Muscle of back (tissue), 11 donors: ENCODE results near the gene TKT. TPM values are rescaled to one million over a fixed set of nuclear protein-coding genes. Genes with fewer than 3 reads are reported as not detected.
A peak's percentile ranks its signal among the peaks of the same experiment; 100 is the strongest.
"Not testable (repeated sequence)": the region's sequence is repeated elsewhere in the genome, so short reads cannot be mapped to it uniquely, and the experiment has no call there.

Source experiments
- DNase-seq, 3 donors: peaks; one replicate each; pipeline versions ENCODE4 v3.0.0 to v3.0.0-alpha.2; 2013
- polyA plus RNA-seq, 10 donors: library from polyadenylated mRNA; unstranded; fragments of 120-200 nt; gene quantifications; one replicate each; pipeline ENCODE4 v1.2.1, GENCODE V29; 2013; ENCODE audit not compliant: insufficient read length in 10 of 10

TKT gene
- polyA plus RNA-seq, 10 donors, result 24.1 to 53.9 (median 34.0) TPM

GRCh38 chr3:53263907-53264306, 8.1 kb upstream of the TKT start:
- no peak for DNase-seq

GRCh38 chr3:53261712-53262111, 5.9 kb upstream of the TKT start:
- DNase-seq, result no peak

GRCh38 chr3:53260286-53260785, 4.5 kb upstream of the TKT start:
- DNase-seq, result no peak

- no peak for DNase-seq
Observed at GRCh38 chr3:53259427-53260259, 3.8 kb upstream of the TKT start.

GRCh38 chr3:53258600-53259426, 3.0 kb upstream of the TKT start:
- no peak for DNase-seq

- no peak for DNase-seq
Observed at GRCh38 chr3:53257465-53257864, 1.6 kb upstream of the TKT start.

- no peak for DNase-seq
Observed at GRCh38 chr3:53256704-53257055, 858 bp upstream of the TKT start.

GRCh38 chr3:53255423-53255774, 423 bp downstream of the TKT start:
- peak in 1 of 3 donors; percentile 32 for DNase-seq

GRCh38 chr3:53254509-53255422, 1.1 kb downstream of the TKT start:
- DNase-seq, result peak in 2 of 3 donors; percentile 57 to 77

GRCh38 chr3:53253707-53254508, 1.9 kb downstream of the TKT start:
- DNase-seq, result no peak

GRCh38 chr3:53252947-53253322, 2.9 kb downstream of the TKT start:
- DNase-seq, result not testable (repeated sequence)

- DNase-seq, result no peak
Observed at GRCh38 chr3:53252096-53252946, 3.5 kb downstream of the TKT start.

- no peak for DNase-seq
Observed at GRCh38 chr3:53250881-53251605, 4.8 kb downstream of the TKT start.

- no peak for DNase-seq
Observed at GRCh38 chr3:53250453-53250852, 5.4 kb downstream of the TKT start.

- no peak for DNase-seq
Observed at GRCh38 chr3:53248161-53248560, 7.7 kb downstream of the TKT start.

- DNase-seq, result no peak
Observed at GRCh38 chr3:53247619-53248018, 8.2 kb downstream of the TKT start.

- no peak for DNase-seq
Observed at GRCh38 chr3:53244271-53244670, 11.6 kb downstream of the TKT start.

- DNase-seq, result no peak
Observed at GRCh38 chr3:53243785-53244184, 12.0 kb downstream of the TKT start.

- peak in 1 of 3 donors; percentile 41 for DNase-seq
Observed at GRCh38 chr3:53243165-53243564, 12.7 kb downstream of the TKT start.
